ENCODE results near the gene VWF. TPM values are rescaled to one million over a fixed set of nuclear protein-coding genes. Genes with fewer than 3 reads are reported as not detected.

The VWF gene
- total and polyA plus RNA-seq, 9 donors = 37.9 to 278 (median 107) TPM

- no peak for DNase-seq
- no peaks in the 10 kb centered on the region for H3K4me1 ChIP-seq (ENCODE audit: insufficient read depth)
- no peak overlapping the region for H3K4me3 ChIP-seq
- H3K9me3 ChIP-seq = no peaks in the 10 kb centered on the region
- WGBS, 3 donors = 75 to 79% (median 78%) methylated on average over 3 of the region's 3 CpGs
- no peaks in the 10 kb centered on the region for H3K27me3 ChIP-seq
- no peak for TF ChIP-seq EP300 (IDR thresholded peaks at IDR 0.05)
- TF ChIP-seq CTCF (IDR thresholded peaks at IDR 0.05) = no peak
- TF ChIP-seq POLR2A (IDR thresholded peaks at IDR 0.05) = no peak
- no peaks in the 10 kb centered on the region for H3K36me3 ChIP-seq
- intact Hi-C loops (cut with DNase I) = no loop called here
- no peak overlapping the region for H3K27ac ChIP-seq
Measured at GRCh38 chr12:6125310-6125608, 789 bp upstream of the VWF start.

- intact Hi-C loops (cut with DNase I) = no loop called here
- 76 to 85% (median 77%) methylated on average over 9 of the region's 9 CpGs for WGBS, 3 donors
- H3K4me1 ChIP-seq (ENCODE audit: insufficient read depth) = no peaks in the 10 kb centered on the region
- no peaks in the 10 kb centered on the region for H3K36me3 ChIP-seq
- TF ChIP-seq EP300 (IDR thresholded peaks at IDR 0.05) (no peak), CTCF (IDR thresholded peaks at IDR 0.05) (no peak), POLR2A (IDR thresholded peaks at IDR 0.05) (no peak)
- DNase-seq = no peak
- H3K9me3 ChIP-seq = no peaks in the 10 kb centered on the region
- H3K27me3 ChIP-seq = no peaks in the 10 kb centered on the region
- H3K4me3 ChIP-seq = no peak overlapping the region
- no peak overlapping the region for H3K27ac ChIP-seq
Measured at GRCh38 chr12:6123258-6123657, 1.2 kb downstream of the VWF start.

GRCh38 chr12:6122201-6122600, 2.3 kb downstream of the VWF start:
- Histone ChIP-seq H3K4me1 (ENCODE audit: insufficient read depth) (no peaks in the 10 kb centered on the region), H3K9me3 (no peaks in the 10 kb centered on the region), H3K4me3 (no peak overlapping the region), H3K27me3 (no peaks in the 10 kb centered on the region), H3K36me3 (no peaks in the 10 kb centered on the region), H3K27ac (no peak overlapping the region)
- TF ChIP-seq EP300 (IDR thresholded peaks at IDR 0.05) (no peak), POLR2A (IDR thresholded peaks at IDR 0.05) (no peak), CTCF (IDR thresholded peaks at IDR 0.05) (no peak)
- WGBS, 3 donors = 87% methylated on average over 4 of the region's 4 CpGs
- no peak for DNase-seq
- intact Hi-C loops (cut with DNase I) = no loop called here

GRCh38 chr12:6120796-6121473, 3.5 kb downstream of the VWF start:
- no peak for DNase-seq
- Histone ChIP-seq H3K9me3 (no peaks in the 10 kb centered on the region), H3K36me3 (no peaks in the 10 kb centered on the region), H3K27me3 (no peaks in the 10 kb centered on the region), H3K4me3 (no peak overlapping the region), H3K4me1 (ENCODE audit: insufficient read depth) (no peaks in the 10 kb centered on the region), H3K27ac (no peak overlapping the region)
- intact Hi-C loops (cut with DNase I) = no loop called here
- 61 to 71% (median 67%) methylated on average over 20 of the region's 20 CpGs for WGBS, 3 donors
- TF ChIP-seq POLR2A (IDR thresholded peaks at IDR 0.05) (no peak), EP300 (IDR thresholded peaks at IDR 0.05) (no peak), CTCF (IDR thresholded peaks at IDR 0.05) (no peak)
